Suprapubic skin (tissue), 3 donors: ENCODE data around the gene TRIM28.

Experiments
- CTCF ChIP-seq, 2 donors: fragments of 200-600 bp in 1 of 2; fragments of 450-650 bp in 1 of 2; sonication (generic) in 1 of 2; IDR thresholded peaks; one replicate each; pipeline ENCODE4 v1.5.1; 2016 to 2019; ENCODE audit warnings: antibody characterized with exemption in 2 of 2, mild to moderate bottlenecking in 1 of 2, moderate library complexity in 1 of 2
- POLR2AphosphoS5 ChIP-seq, 3 donors: sonication (generic); formaldehyde crosslinking; IDR thresholded peaks; one replicate each; pipeline ENCODE4 v1.6.1; 2017; ENCODE audit warnings: antibody characterized with exemption in 3 of 3

DNA sequence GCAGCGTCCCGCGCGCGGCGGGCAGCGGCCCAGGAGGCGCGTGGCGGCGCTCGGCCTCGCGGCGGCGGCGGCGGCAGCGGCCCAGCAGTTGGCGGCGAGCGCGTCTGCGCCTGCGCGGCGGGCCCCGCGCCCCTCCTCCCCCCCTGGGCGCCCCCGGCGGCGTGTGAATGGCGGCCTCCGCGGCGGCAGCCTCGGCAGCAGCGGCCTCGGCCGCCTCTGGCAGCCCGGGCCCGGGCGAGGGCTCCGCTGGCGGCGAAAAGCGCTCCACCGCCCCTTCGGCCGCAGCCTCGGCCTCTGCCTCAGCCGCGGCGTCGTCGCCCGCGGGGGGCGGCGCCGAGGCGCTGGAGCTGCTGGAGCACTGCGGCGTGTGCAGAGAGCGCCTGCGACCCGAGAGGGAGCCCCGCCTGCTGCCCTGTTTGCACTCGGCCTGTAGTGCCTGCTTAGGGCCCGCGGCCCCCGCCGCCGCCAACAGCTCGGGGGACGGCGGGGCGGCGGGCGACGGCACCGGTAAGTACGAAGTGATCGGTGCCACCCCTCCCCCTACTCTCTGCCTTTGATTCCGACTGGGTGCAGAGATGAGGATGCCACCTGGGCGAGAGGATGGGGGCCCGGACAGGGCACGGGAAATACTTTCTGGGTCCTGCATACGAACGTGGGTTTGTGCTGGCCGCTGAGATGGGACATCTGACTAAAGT lies 874 bp downstream of the TRIM28 start:
- TF ChIP-seq POLR2AphosphoS5 (IDR thresholded peaks at IDR 0.05): no peak
- TF ChIP-seq CTCF (IDR thresholded peaks at IDR 0.05): no peak
